ENCODE results near the gene CHTF18. TPM values are rescaled to one million over a fixed set of nuclear protein-coding genes. Genes with fewer than 3 reads are reported as not detected.
A peak's percentile ranks its signal among the peaks of the same experiment; 100 is the strongest.
"Not testable (repeated sequence)": the region's sequence is repeated elsewhere in the genome, so short reads cannot be mapped to it uniquely, and the experiment has no call there.

The CHTF18 gene
- total RNA-seq, 1 donor from 2014 or later, result 56.8 TPM

DNA sequence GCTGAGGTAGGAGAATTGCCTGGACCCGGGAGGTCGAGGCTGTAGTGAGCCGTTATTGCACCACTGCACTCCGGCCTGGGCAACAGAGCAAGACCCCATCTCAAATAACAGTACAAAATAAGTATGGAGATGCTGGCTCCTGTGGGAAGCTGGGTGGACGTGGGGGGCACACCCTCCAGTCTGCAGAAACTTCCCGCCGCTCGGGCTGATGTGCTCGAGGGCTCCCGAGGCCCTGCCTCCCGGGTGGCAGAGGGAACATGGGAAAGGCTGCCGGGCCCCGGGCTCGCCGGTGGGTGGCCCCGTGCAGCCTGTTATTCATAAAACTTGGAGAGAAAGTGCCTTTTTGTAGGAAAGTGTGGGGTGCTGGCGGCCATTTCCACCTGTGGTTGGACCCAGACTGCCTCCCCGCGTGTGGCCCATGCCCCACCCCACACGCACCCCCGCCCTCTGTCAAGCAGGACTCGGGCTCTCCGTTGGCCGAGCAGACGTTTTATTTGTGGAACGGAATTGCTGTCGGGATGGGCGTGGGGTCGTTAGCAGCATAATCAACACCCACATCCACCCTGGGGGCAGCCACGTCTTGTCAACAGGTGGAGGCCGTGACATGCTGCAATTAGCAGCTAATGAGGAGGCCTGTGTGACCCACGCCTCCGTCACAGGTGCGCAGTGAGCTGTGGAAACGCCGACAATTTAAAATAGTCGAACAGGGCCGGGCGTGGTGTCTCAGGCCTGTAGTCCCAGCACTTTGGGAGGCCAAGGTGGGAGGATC is 40.3 kb upstream of the CHTF18 start:
- Mint-ChIP-seq H3K36me3 (ENCODE audit: low read depth, unreplicated experiment) (no peaks in the 10 kb centered on the region), H3K4me1 (ENCODE audit: unreplicated experiment) (peaks cover 11% of the 10 kb centered on the region), H3K4me3 (ENCODE audit: unreplicated experiment) (no peak overlapping the region), H3K9me3 (ENCODE audit: unreplicated experiment) (no peaks in the 10 kb centered on the region), H3K27me3 (ENCODE audit: unreplicated experiment) (no peaks in the 10 kb centered on the region), H3K27ac (ENCODE audit: unreplicated experiment) (no peak overlapping the region)
- TF ChIP-seq, protein P1, sequence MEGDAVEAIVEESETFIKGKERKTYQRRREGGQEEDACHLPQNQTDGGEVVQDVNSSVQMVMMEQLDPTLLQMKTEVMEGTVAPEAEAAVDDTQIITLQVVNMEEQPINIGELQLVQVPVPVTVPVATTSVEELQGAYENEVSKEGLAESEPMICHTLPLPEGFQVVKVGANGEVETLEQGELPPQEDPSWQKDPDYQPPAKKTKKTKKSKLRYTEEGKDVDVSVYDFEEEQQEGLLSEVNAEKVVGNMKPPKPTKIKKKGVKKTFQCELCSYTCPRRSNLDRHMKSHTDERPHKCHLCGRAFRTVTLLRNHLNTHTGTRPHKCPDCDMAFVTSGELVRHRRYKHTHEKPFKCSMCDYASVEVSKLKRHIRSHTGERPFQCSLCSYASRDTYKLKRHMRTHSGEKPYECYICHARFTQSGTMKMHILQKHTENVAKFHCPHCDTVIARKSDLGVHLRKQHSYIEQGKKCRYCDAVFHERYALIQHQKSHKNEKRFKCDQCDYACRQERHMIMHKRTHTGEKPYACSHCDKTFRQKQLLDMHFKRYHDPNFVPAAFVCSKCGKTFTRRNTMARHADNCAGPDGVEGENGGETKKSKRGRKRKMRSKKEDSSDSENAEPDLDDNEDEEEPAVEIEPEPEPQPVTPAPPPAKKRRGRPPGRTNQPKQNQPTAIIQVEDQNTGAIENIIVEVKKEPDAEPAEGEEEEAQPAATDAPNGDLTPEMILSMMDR (IDR thresholded peaks at IDR 0.05; ENCODE audit: unreplicated experiment), result no peak
- no peak for DNase-seq (ENCODE audit: low spot score)

DNA sequence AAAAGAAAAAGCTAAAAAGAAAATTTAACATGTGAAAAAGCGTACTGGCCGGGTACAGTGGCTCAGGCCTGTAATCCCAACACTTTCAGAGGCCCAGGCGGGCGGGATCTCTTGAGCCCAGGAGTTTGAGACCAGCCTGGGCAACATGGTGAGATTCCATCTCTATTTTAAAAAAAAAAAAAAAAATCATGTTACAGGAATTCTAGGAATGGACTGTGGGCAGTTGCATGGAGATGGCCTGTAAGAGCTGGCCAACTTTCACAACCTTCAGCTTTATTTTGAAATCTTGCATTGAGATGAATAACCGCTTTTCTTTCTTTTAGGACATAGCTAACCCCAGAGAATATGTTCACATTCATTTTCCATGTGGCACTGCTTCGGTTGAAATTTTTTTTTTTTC is 39.4 kb upstream of the CHTF18 start:
- no peaks in the 10 kb centered on the region for H3K27me3 Mint-ChIP-seq (ENCODE audit: unreplicated experiment)
- no peak for DNase-seq (ENCODE audit: low spot score)
- no peak overlapping the region for H3K4me3 Mint-ChIP-seq (ENCODE audit: unreplicated experiment)
- TF ChIP-seq, protein P1 (IDR thresholded peaks at IDR 0.05; ENCODE audit: unreplicated experiment), result no peak
- no peaks in the 10 kb centered on the region for H3K9me3 Mint-ChIP-seq (ENCODE audit: unreplicated experiment)
- H3K27ac Mint-ChIP-seq (ENCODE audit: unreplicated experiment), result no peak overlapping the region
- H3K4me1 Mint-ChIP-seq (ENCODE audit: unreplicated experiment), result peaks cover 11% of the 10 kb centered on the region
- H3K36me3 Mint-ChIP-seq (ENCODE audit: low read depth, unreplicated experiment), result no peaks in the 10 kb centered on the region

DNA sequence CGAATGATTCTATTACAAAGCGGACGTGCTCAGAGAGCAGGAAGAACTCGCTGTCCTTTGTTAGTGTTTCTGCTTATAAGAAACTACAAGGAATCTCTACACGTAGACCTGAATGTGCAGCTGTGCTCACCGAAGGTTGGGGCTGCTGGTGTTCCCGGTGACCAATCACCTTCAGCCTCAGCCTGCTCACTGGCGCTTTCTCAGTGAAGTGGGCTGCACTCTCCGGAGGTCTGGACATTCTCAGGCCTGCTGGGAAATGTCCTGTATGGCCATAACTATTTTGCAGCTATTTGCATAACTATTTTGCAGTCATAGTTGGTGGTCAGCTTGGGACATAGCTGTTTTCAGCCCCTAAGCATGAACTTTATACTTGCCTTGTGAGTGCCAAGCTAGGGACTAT is 37.9 kb upstream of the CHTF18 start:
- Mint-ChIP-seq H3K9me3 (ENCODE audit: unreplicated experiment) (no peaks in the 10 kb centered on the region), H3K27ac (ENCODE audit: unreplicated experiment) (no peak overlapping the region), H3K4me1 (ENCODE audit: unreplicated experiment) (peaks cover 11% of the 10 kb centered on the region), H3K36me3 (ENCODE audit: low read depth, unreplicated experiment) (no peaks in the 10 kb centered on the region), H3K27me3 (ENCODE audit: unreplicated experiment) (no peaks in the 10 kb centered on the region), H3K4me3 (ENCODE audit: unreplicated experiment) (no peak overlapping the region)
- no peak for DNase-seq (ENCODE audit: low spot score)
- TF ChIP-seq, protein P1 (IDR thresholded peaks at IDR 0.05; ENCODE audit: unreplicated experiment), result no peak

DNA sequence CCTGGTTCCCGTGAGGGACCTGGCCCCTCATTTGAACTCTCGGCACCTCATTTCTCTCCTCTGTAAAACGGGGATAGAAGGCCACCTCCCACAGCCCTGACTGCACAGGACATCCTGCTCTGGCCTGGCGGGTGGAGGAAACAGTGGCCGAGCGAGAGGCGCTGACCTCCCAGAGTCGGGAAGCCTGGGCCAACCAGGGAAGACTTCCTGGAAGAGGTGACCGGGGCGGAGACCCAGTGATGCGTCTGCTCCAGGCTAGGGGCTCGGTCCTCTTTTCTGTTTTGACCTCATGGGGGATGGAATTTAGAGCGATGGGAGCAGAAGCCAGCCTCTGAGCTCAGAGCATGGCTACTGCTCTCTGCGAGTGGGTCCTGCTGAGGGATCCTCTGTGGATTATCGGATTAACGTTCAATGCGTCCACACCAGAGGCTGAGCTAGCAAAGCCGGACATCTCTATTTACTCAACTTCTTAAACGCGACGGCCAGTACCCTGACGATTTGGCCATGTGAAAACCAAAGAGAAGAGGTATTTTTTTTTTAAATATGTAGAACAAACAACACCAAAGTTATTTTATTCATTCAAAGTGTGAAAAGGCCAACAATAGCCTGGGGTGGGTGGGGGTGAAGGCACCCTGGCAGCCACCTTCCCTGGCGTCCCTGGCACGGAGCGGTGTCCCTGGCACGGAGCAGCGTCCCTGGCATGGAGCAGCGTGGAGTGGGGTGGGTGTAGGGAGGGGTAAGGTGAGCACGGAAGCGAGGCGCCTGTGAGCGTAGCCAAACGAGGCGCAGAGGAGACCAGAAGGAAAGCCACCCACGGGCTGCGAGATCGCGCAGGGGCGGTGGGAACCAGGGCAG is 37.0 kb upstream of the CHTF18 start:
- Mint-ChIP-seq H3K36me3 (ENCODE audit: low read depth, unreplicated experiment) (no peaks in the 10 kb centered on the region), H3K4me1 (ENCODE audit: unreplicated experiment) (peaks cover 11% of the 10 kb centered on the region), H3K4me3 (ENCODE audit: unreplicated experiment) (peak overlapping the region; percentile 47), H3K9me3 (ENCODE audit: unreplicated experiment) (no peaks in the 10 kb centered on the region), H3K27ac (ENCODE audit: unreplicated experiment) (no peak overlapping the region), H3K27me3 (ENCODE audit: unreplicated experiment) (peaks cover 1% of the 10 kb centered on the region)
- no peak for DNase-seq (ENCODE audit: low spot score)
- TF ChIP-seq, protein P1 (IDR thresholded peaks at IDR 0.05; ENCODE audit: unreplicated experiment), result no peak

DNA sequence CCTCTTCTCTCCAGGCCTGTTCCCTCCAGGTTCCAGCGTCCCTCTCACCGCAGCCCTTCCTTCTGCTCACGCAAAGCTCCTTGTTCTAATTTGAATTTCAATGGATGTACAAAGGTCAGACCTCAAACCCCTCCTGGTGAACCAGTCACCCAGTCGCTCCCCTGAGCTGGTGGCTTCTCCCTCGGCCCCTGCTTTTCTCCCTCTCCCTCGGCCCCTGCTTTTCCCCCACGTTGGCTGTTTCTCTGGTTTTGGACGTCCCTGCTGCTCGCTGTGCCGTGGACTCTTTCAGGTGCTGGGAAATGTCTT is 36.5 kb upstream of the CHTF18 start:
- Mint-ChIP-seq H3K27ac (ENCODE audit: unreplicated experiment) (peak overlapping the region; percentile 18), H3K36me3 (ENCODE audit: low read depth, unreplicated experiment) (no peaks in the 10 kb centered on the region), H3K4me1 (ENCODE audit: unreplicated experiment) (peaks cover 11% of the 10 kb centered on the region), H3K27me3 (ENCODE audit: unreplicated experiment) (peaks cover 3% of the 10 kb centered on the region), H3K9me3 (ENCODE audit: unreplicated experiment) (no peaks in the 10 kb centered on the region), H3K4me3 (ENCODE audit: unreplicated experiment) (no peak overlapping the region)
- no peak for DNase-seq (ENCODE audit: low spot score)
- TF ChIP-seq, protein P1 (IDR thresholded peaks at IDR 0.05; ENCODE audit: unreplicated experiment), result no peak

DNA sequence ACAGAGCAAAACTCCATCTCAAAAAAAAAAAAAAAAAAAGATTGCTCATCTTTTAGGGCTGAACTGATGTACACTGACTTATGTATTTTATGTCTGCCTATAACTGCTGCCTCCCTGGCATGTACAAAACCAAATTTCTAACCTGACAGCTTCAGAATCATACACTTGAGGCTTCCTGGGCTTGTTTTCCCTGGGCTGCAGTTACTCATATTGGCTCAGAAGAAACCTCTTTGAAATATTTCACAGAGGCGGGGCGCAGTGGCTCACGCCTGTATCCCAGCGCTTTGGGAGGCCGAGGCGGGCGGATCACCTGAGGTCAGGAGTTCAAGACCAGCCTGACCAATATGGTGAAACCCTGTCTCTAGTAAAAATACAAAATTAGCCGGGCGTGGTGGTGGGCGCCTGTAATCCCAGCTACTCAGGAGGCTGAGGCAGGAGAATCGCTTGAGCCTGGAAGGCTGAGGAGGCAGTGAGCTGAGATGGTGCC is 34.3 kb upstream of the CHTF18 start:
- H3K27ac Mint-ChIP-seq (ENCODE audit: unreplicated experiment); H3K4me3 Mint-ChIP-seq (ENCODE audit: unreplicated experiment): not testable (repeated sequence)

More for the DNA sequence above, 34.3 kb upstream of the CHTF18 start:
- not testable (repeated sequence) for H3K9me3 Mint-ChIP-seq (ENCODE audit: unreplicated experiment); H3K36me3 Mint-ChIP-seq (ENCODE audit: low read depth, unreplicated experiment); H3K27me3 Mint-ChIP-seq (ENCODE audit: unreplicated experiment); DNase-seq (ENCODE audit: low spot score)
- peaks cover 11% of the 10 kb centered on the region for H3K4me1 Mint-ChIP-seq (ENCODE audit: unreplicated experiment)
